Endothelial cell of umbilical vein (primary cell): ENCODE results near the gene CYLC2. TPM values are rescaled to one million over a fixed set of nuclear protein-coding genes. Genes with fewer than 3 reads are reported as not detected.

Source experiments
- BruUV-seq: library from RNA; stranded (reverse); fragments of 400-500 nt; replicated peaks from 2 replicates; lab custom pipeline; 2021; lab: Mats Ljungman, UMichigan
- CTCF ChIA-PET: fragments of 300-600, 350-600 bp; sonication (Branson Sonifier 250); formaldehyde crosslinking; loops from one replicate; lab custom pipeline; 2021; ENCODE audit warnings: antibody characterized with exemption, inconsistent platforms; lab: Charles Lee
- POLR2A ChIA-PET: fragments of 300-600, 350-600 bp; sonication (Branson Sonifier 250); formaldehyde crosslinking; loops from one replicate; lab custom pipeline; 2021; ENCODE audit warnings: antibody characterized with exemption, inconsistent platforms; lab: Charles Lee
- DNase-seq: peaks from one replicate; pipeline ENCODE4 v3.0.0-alpha.2; 2011; ENCODE audit warnings: low read depth, low spot score
- FAIRE-seq: peaks from 2 replicates; lab custom pipeline; 2011; peaks lifted over from hg19 to GRCh38; lab: Jason Lieb, UNC
- H2AFZ ChIP-seq: 2 replicates; pipeline ENCODE4 v1.6.0; 2012; ENCODE audit warnings: low read depth, low read length, control low read depth, inconsistent platforms
- H3K27ac ChIP-seq: 2 replicates; pipeline ENCODE4 v1.5.1; 2011; ENCODE audit warnings: low read depth, mild to moderate bottlenecking, control low read depth, low read length, moderate library complexity; ENCODE audit not compliant: insufficient read depth
- H3K27me3 ChIP-seq, 2 experiments: 2 replicates each; pipeline versions ENCODE4 v1.6.0 to v1.6.1; 2011; ENCODE audit warnings: low read length in 2 of 2, mixed read lengths in 1 of 2; ENCODE audit not compliant: control insufficient read depth in 2 of 2, insufficient read depth in 2 of 2
- H3K36me3 ChIP-seq, 2 experiments: 2 replicates in 1 of 2; 3 replicates in 1 of 2; pipeline ENCODE4 v1.5.1; 2011; ENCODE audit warnings: low read length in 2 of 2, mild to moderate bottlenecking in 1 of 2, moderate library complexity in 1 of 2; ENCODE audit not compliant: control insufficient read depth in 2 of 2, insufficient read depth in 2 of 2; ENCODE audit errors: extremely low read depth in 1 of 2
- H3K4me1 ChIP-seq: 3 replicates; pipeline ENCODE4 v1.5.1; 2011; ENCODE audit warnings: mild to moderate bottlenecking, low read length; ENCODE audit not compliant: control insufficient read depth, insufficient read depth; ENCODE audit errors: extremely low read depth
- H3K4me2 ChIP-seq: 2 replicates; pipeline ENCODE4 v1.6.1; 2011; ENCODE audit warnings: low read length, control low read depth, mixed read lengths; ENCODE audit not compliant: insufficient read depth
- H3K4me3 ChIP-seq, 3 experiments: fragments of 200-600 bp in 1 of 3; sonication (generic), shearing (Covaris generic) in 1 of 3; replicated peaks in 1 of 3; 2 replicates each; pipeline ENCODE4 v1.5.1; 2011 to 2016; ENCODE audit warnings: control low read depth in 3 of 3, low read length in 3 of 3, mild to moderate bottlenecking in 2 of 3, inconsistent platforms in 1 of 3, low read depth in 1 of 3, moderate library complexity in 1 of 3; ENCODE audit not compliant: insufficient read depth in 1 of 3
- H3K79me2 ChIP-seq: 2 replicates; pipeline ENCODE4 v1.6.0; 2012; ENCODE audit warnings: low read length, inconsistent platforms; ENCODE audit not compliant: control insufficient read depth, insufficient read depth
- H3K9ac ChIP-seq: replicated peaks from 2 replicates; pipeline ENCODE3; 2011; ENCODE audit warnings: low read length, control low read depth; ENCODE audit not compliant: insufficient read depth; ENCODE audit errors: extremely low read depth
- H3K9me1 ChIP-seq: replicated peaks from 3 replicates; pipeline ENCODE4 v1.6.0; 2011; ENCODE audit warnings: mild to moderate bottlenecking, low read length; ENCODE audit not compliant: control insufficient read depth, insufficient read depth; ENCODE audit errors: extremely low read depth
- H3K9me3 ChIP-seq: replicated peaks from 2 replicates; pipeline ENCODE4 v1.5.1; 2012; ENCODE audit warnings: low read length, inconsistent platforms; ENCODE audit not compliant: control insufficient read depth, insufficient read depth
- H4K20me1 ChIP-seq: replicated peaks from 2 replicates; pipeline ENCODE3; 2011; ENCODE audit warnings: mild to moderate bottlenecking, low read length; ENCODE audit not compliant: control insufficient read depth, insufficient read depth; ENCODE audit errors: extremely low read depth
- CTCF ChIP-seq, 2 donors: IDR thresholded peaks; 1 replicate in 1 of 2; 2 replicates in 1 of 2; pipeline ENCODE4 v1.5.1; 2011; ENCODE audit warnings: low read length in 2 of 2, mild to moderate bottlenecking in 2 of 2, moderate library complexity in 2 of 2, control low read depth in 1 of 2, inconsistent platforms in 1 of 2, low read depth in 1 of 2; ENCODE audit not compliant: insufficient read depth in 1 of 2; ENCODE audit errors: extremely low read depth in 1 of 2
- EZH2 ChIP-seq: IDR thresholded peaks from 2 replicates; pipeline ENCODE4 v1.6.1; 2012; ENCODE audit warnings: borderline replicate concordance, low read depth, mild to moderate bottlenecking, moderate library complexity, low read length, inconsistent platforms; ENCODE audit not compliant: severe bottlenecking
- FOS ChIP-seq: IDR thresholded peaks from 2 replicates; pipeline ENCODE4 v1.6.1; 2011; ENCODE audit warnings: mild to moderate bottlenecking, low read length, moderate library complexity, borderline replicate concordance; ENCODE audit not compliant: insufficient read depth
- GATA2 ChIP-seq: IDR thresholded peaks from 2 replicates; pipeline ENCODE4 v1.7.0; 2011; ENCODE audit warnings: low read depth, mild to moderate bottlenecking, moderate library complexity, mixed read lengths, low read length; ENCODE audit not compliant: insufficient read length, insufficient read depth
- JUN ChIP-seq: IDR thresholded peaks from 2 replicates; pipeline ENCODE4 v1.6.1; 2011; ENCODE audit warnings: borderline replicate concordance, low read depth; ENCODE audit not compliant: insufficient read length, insufficient read depth
- MAX ChIP-seq: IDR thresholded peaks from 2 replicates; pipeline ENCODE4 v1.6.1; 2011; ENCODE audit not compliant: insufficient read depth, insufficient read length
- MYC ChIP-seq: IDR thresholded peaks from one replicate; pipeline ENCODE4 v1.6.1; 2011; ENCODE audit warnings: mild to moderate bottlenecking, low read depth, low read length
- POLR2A ChIP-seq: IDR thresholded peaks from 2 replicates; pipeline ENCODE4 v1.6.1; 2012; ENCODE audit warnings: low read depth, mild to moderate bottlenecking, control low read depth, low read length
- POLR2AphosphoS5 ChIP-seq: IDR thresholded peaks from 2 replicates; pipeline ENCODE4 v1.6.1; 2012; ENCODE audit warnings: low read depth, mild to moderate bottlenecking, control low read depth, low read length, moderate library complexity; ENCODE audit not compliant: insufficient read depth
- dilution Hi-C: fragments of 300-500 bp; cut with MboI; formaldehyde crosslinking; loops from one replicate; pipeline ENCODE4 v1.15.0; 2019; ENCODE audit warnings: low sequenced_read_pairs; ENCODE audit not compliant: extremely low pct_ligation_motif_present
- intact Hi-C: fragments of 100-400 bp; cut with micrococcal nuclease; formaldehyde crosslinking; loops from one replicate; pipeline ENCODE4 v1.10.0; 2022
- polyA plus RNA-seq, 4 experiments: library from polyadenylated mRNA; depleted of rRNA in 3 of 4; stranded (reverse) in 3 of 4; unstranded in 1 of 4; fragments of >200 nt; gene quantifications; 2 replicates each; pipeline versions ENCODE4 v1.2.1 to v1.2.3, GENCODE V29; 2011 to 2012; ENCODE audit warnings: missing spikeins in 1 of 4
- total RNA-seq: library from RNA; stranded (reverse); gene quantifications from 2 replicates; pipeline ENCODE4 v1.2.3, GENCODE V29; 2021

The CYLC2 gene
- total and polyA plus RNA-seq, 2 donors (not counting 3 experiments of a cell fraction or from before 2014, with no cell fraction given), result not detected

GRCh38 chr9:103003689-103004088 is 8.6 kb downstream of the CYLC2 start:
- Histone ChIP-seq H3K4me2 (no peak overlapping the region), H3K9ac (no peak overlapping the region), H3K9me1 (no peaks in the 10 kb centered on the region), H3K4me3 (no peak overlapping the region), H2AFZ (no peak overlapping the region), H3K9me3 (no peaks in the 10 kb centered on the region), H3K27me3 (no peaks in the 10 kb centered on the region), H4K20me1 (no peaks in the 10 kb centered on the region), H3K4me1 (no peaks in the 10 kb centered on the region), H3K79me2 (no peaks in the 10 kb centered on the region), H3K36me3 (no peaks in the 10 kb centered on the region), H3K27ac (no peak overlapping the region)
- CTCF ChIA-PET, result no interaction called here
- POLR2A ChIA-PET, result no interaction called here
- no peak for TF ChIP-seq POLR2A
- no peak for TF ChIP-seq FOS
- TF ChIP-seq EZH2, result no peak
- TF ChIP-seq POLR2AphosphoS5, result no peak
- no peak for TF ChIP-seq GATA2
- no peak for TF ChIP-seq MAX
- TF ChIP-seq MYC, result no peak
- TF ChIP-seq CTCF (IDR thresholded peaks at IDR 0.05; ENCODE audit: extremely low read depth in 1 of 2, insufficient read depth in 1 of 2, low read depth in 1 of 2, low read length in 2 of 2), result no peak
- no peak for TF ChIP-seq JUN
- dilution Hi-C loops (no loop called here), intact Hi-C loops (no loop called here)
- no TSS peak for BruUV-seq
- no peak for DNase-seq
- no peak for FAIRE-seq
